A549 treated with Mapracorat at 1 μM for 4 hours (cell line): ENCODE results near the gene RNF186. TPM values are rescaled to one million over a fixed set of nuclear protein-coding genes. Genes with fewer than 3 reads are reported as not detected.

Experiments
- total RNA-seq: library from RNA; stranded (reverse); fragments of 200-300 nt; extraction: Qiagen RNA extraction; gene quantifications from 5 replicates; pipeline ENCODE4 v1.2.3, GENCODE V29; 2022

RNF186 gene, protein sequence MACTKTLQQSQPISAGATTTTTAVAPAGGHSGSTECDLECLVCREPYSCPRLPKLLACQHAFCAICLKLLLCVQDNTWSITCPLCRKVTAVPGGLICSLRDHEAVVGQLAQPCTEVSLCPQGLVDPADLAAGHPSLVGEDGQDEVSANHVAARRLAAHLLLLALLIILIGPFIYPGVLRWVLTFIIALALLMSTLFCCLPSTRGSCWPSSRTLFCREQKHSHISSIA
- not detected in 5 replicates for total RNA-seq

DNA sequence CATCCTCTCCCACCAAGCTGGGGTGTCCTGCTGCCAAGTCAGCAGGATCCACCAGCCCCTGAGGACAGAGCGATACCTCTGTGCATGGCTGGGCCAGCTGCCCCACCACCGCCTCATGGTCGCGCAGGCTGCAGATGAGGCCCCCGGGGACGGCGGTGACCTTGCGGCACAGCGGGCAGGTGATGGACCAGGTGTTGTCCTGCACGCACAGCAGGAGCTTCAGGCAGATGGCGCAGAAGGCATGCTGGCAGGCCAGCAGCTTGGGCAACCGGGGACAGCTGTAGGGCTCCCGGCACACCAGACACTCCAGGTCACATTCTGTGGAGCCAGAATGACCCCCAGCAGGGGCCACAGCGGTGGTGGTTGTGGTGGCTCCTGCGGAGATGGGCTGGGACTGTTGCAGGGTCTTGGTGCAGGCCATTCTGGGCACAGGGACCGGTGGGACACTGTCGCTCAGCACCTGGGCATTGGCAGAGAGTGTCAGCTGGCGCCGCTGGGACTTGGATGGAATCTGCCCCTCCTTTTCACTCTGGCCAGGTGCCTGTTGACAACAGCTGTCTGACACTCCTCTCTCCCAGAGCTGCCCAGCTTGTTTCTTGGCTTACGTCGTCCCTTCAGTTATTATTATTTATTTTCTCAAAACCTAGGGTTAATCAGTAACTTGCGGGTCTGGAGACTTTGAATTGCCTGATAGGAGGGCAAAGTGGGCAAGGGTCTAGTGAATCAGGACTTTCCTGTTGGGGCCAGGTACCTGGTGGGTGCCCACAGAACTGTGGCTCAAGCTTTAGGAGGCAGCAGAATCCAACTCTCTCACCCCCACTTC is at the start of gene RNF186:
Gene RNF186 (minus strand): TSS at position 603 of the 823 bp plus-strand sequence. CDS start 182 bp downstream, at position 421.

DNA sequence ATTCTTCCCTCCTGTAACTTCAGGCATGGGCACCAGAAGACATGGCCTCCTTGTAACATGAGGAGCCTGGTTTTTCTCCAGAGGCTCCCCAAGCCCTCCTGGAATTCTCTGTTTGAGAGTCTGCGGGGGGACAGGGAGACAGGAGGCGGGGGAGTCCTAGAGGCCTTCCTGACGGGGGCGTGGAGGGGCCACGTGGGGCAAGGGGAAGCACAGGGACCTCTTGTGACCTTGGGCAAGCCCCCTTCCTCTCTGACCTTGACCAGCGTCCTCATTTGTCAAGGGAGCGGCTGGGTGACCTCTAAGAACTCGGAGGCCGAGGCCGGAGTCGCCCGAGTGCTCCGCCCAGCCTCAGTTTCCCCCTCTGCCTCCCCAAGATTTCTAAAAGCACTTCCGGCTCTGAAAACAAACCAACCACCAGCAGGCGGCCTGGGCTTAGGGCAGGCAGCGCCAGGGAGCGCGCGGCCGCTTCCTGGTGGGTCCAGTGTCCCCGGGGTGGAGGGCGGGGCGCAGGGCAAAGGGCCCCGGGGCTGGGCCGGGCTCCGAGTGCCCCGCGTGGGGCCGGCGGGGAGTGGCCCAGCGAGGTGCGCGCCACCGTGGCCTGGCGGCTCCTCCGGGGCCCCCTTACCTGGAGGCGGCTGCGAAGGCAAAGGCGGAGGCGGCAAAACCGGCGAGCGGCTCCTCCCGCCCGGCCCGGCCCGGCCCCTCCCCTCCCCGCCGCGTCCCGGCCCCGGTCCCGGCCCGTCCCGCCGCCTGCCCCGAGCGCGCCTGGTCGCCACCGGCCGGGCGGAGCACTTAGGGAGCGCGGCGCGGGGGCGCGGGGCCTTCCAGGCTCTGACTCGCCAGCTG is 15.6 kb downstream of the RNF186 start, which contains the start of gene TMCO4:
Gene TMCO4 (minus strand): TSS at position 687 of the 846 bp plus-strand sequence. CDS start 19,158 bp downstream, outside the sequence.

Other genes starting within 250 kb of the RNF186 start
- gene NBL1, start 171.0 kb downstream of the RNF186 start, total RNA-seq = 28.7 to 54.9 TPM (median 46.2 TPM) in 5 replicates
- 0.15 to 0.22 TPM (median 0.19 TPM) in 4 of 5 replicates, not detected in the other for gene HTR6, start 150.4 kb downstream of the RNF186 start, total RNA-seq
- gene TMCO4, start 15.4 kb downstream of the RNF186 start, total RNA-seq = 5.0 to 7.4 TPM (median 6.0 TPM) in 5 replicates
- gene OTUD3, start 67.1 kb upstream of the RNF186 start, total RNA-seq = 2.5 to 3.1 TPM (median 2.6 TPM) in 5 replicates
- gene PLA2G2E, start 108.3 kb upstream of the RNF186 start, total RNA-seq = not detected in 5 replicates
- not detected in 5 replicates for gene PLA2G2A, start 164.3 kb upstream of the RNF186 start, total RNA-seq